ENCODE data around the gene WDR73. TPM values are rescaled to one million over a fixed set of nuclear protein-coding genes. Genes with fewer than 3 reads are reported as not detected.

The WDR73 gene
- total and polyA plus RNA-seq, 2 donors (not counting 3 experiments of a cell fraction or from before 2014, with no cell fraction given): 29.0 to 29.1 TPM

DNA sequence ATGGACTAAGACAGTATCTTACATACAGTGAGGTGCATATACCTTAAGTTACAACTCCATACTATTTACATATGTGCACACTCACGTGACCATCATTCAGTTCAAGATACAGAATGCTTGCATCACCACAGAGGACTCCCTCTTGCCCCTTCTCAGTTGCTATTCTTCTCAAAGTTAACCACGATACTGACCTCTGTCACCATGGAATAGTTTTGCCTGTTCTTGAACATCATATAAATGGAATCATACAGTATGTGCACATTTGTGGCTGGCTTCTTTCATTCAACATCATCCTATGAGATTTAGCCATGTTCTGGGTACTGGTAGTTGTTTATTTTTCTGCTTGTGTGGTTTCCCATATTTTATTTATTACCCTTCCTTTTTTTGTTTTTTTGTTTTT, 63.7 kb downstream of the WDR73 start:
- no TSS peak for BruUV-seq (replicated peaks)
- FAIRE-seq: no peak

More for the DNA sequence above, 63.7 kb downstream of the WDR73 start:
- H3K36me3 ChIP-seq (ENCODE audit: control insufficient read depth in 2 of 2, extremely low read depth in 1 of 2, insufficient read depth in 2 of 2, low read length in 2 of 2): no peaks in the 10 kb centered on the region
- intact Hi-C loops (cut with micrococcal nuclease) (no loop called here), dilution Hi-C loops (cut with MboI; ENCODE audit: extremely low pct_ligation_motif_present, low sequenced_read_pairs) (no loop called here)
- POLR2A ChIA-PET: no interaction called here
- no peak overlapping the region for H3K27ac ChIP-seq (ENCODE audit: insufficient read depth, low read depth, low read length)
- H3K79me2 ChIP-seq (ENCODE audit: control insufficient read depth, insufficient read depth, low read length): no peaks in the 10 kb centered on the region
- CTCF ChIA-PET: interaction anchor here (1.0 to 1.2 kb wide), 2 partner anchors 20 to 338 kb away, joined by 3 to 4 read pairs; no protein-coding TSS in a partner anchor
- H3K27me3 ChIP-seq (ENCODE audit: control insufficient read depth in 2 of 2, insufficient read depth in 2 of 2, low read length in 2 of 2): peaks cover 0 to 9% of the 10 kb centered on the region in 2 experiments
- no peaks in the 10 kb centered on the region for H3K9me1 ChIP-seq (replicated peaks; ENCODE audit: control insufficient read depth, extremely low read depth, insufficient read depth, low read length)
- no peaks in the 10 kb centered on the region for H3K9me3 ChIP-seq (replicated peaks; ENCODE audit: control insufficient read depth, insufficient read depth, low read length)
- no peak overlapping the region for H2AFZ ChIP-seq (ENCODE audit: low read depth, low read length)
- no peak overlapping the region for H3K4me2 ChIP-seq (ENCODE audit: insufficient read depth, low read length)
- TF ChIP-seq, protein P1, sequence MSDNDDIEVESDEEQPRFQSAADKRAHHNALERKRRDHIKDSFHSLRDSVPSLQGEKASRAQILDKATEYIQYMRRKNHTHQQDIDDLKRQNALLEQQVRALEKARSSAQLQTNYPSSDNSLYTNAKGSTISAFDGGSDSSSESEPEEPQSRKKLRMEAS (IDR thresholded peaks at IDR 0.05; ENCODE audit: insufficient read depth, insufficient read length): no peak
- TF ChIP-seq, protein P2, sequence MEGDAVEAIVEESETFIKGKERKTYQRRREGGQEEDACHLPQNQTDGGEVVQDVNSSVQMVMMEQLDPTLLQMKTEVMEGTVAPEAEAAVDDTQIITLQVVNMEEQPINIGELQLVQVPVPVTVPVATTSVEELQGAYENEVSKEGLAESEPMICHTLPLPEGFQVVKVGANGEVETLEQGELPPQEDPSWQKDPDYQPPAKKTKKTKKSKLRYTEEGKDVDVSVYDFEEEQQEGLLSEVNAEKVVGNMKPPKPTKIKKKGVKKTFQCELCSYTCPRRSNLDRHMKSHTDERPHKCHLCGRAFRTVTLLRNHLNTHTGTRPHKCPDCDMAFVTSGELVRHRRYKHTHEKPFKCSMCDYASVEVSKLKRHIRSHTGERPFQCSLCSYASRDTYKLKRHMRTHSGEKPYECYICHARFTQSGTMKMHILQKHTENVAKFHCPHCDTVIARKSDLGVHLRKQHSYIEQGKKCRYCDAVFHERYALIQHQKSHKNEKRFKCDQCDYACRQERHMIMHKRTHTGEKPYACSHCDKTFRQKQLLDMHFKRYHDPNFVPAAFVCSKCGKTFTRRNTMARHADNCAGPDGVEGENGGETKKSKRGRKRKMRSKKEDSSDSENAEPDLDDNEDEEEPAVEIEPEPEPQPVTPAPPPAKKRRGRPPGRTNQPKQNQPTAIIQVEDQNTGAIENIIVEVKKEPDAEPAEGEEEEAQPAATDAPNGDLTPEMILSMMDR (IDR thresholded peaks at IDR 0.05; ENCODE audit: extremely low read depth in 1 of 2, insufficient read depth in 1 of 2, low read depth in 1 of 2, low read length in 2 of 2): no peak
- H3K9ac ChIP-seq (replicated peaks; ENCODE audit: extremely low read depth, insufficient read depth, low read length): no peak overlapping the region
- H4K20me1 ChIP-seq (replicated peaks; ENCODE audit: control insufficient read depth, extremely low read depth, insufficient read depth, low read length): no peaks in the 10 kb centered on the region
- no peak for DNase-seq (ENCODE audit: low read depth, low spot score)
- H3K4me1 ChIP-seq (ENCODE audit: control insufficient read depth, extremely low read depth, insufficient read depth, low read length): peaks cover 5% of the 10 kb centered on the region
- H3K4me3 ChIP-seq (replicated peaks in 1 of 3; ENCODE audit: insufficient read depth in 1 of 3, low read depth in 1 of 3, low read length in 3 of 3): no peak overlapping the region

Other genes with a start within 250 kb of the WDR73 start
- 13.5 TPM in 2 replicates for gene ZSCAN2, start 53.3 kb downstream of the WDR73 start, total RNA-seq
- gene ZSCAN2, start 53.3 kb downstream of the WDR73 start, polyA plus RNA-seq: 11.3 and 12.9 TPM in 2 replicates
- gene NMB, start 3.9 kb upstream of the WDR73 start, total RNA-seq: 9.6 and 9.8 TPM in 2 replicates
- gene NMB, start 3.9 kb upstream of the WDR73 start, polyA plus RNA-seq: 7.8 and 10.3 TPM in 2 replicates
- gene SEC11A, start 61.9 kb upstream of the WDR73 start, total RNA-seq: 192 and 204 TPM in 2 replicates
- 165 and 189 TPM in 2 replicates for gene SEC11A, start 61.9 kb upstream of the WDR73 start, polyA plus RNA-seq
- 21.1 and 22.3 TPM in 2 replicates for gene ZNF592, start 94.3 kb upstream of the WDR73 start, total RNA-seq
- 12.3 and 13.2 TPM in 2 replicates for gene ZNF592, start 94.3 kb upstream of the WDR73 start, polyA plus RNA-seq
- 36.2 and 41.7 TPM in 2 replicates for gene ALPK3, start 163.1 kb upstream of the WDR73 start, total RNA-seq
- 18.4 and 18.7 TPM in 2 replicates for gene ALPK3, start 163.1 kb upstream of the WDR73 start, polyA plus RNA-seq
- gene SLC28A1, start 230.4 kb upstream of the WDR73 start, total RNA-seq: not detected in 2 replicates
- gene SLC28A1, start 230.4 kb upstream of the WDR73 start, polyA plus RNA-seq: not detected in 2 replicates